MM.1S (cell line): ENCODE data around the gene ZNF564.

Experiments
- EZH2 ChIP-seq: fragments of 300-600 bp; sonication (generic); optimal IDR thresholded peaks from 2 replicates; pipeline ENCODE3; 2017; ENCODE audit warnings: low read depth, mild to moderate bottlenecking, antibody characterized with exemption, low read length, mixed read lengths
- TF ChIP-seq, protein P1 (sequence below): fragments of 300-600 bp; sonication (generic); IDR thresholded peaks from 2 replicates; pipeline ENCODE4 v1.5.1; 2016; ENCODE audit warnings: antibody characterized with exemption, low read length, mixed read lengths

DNA sequence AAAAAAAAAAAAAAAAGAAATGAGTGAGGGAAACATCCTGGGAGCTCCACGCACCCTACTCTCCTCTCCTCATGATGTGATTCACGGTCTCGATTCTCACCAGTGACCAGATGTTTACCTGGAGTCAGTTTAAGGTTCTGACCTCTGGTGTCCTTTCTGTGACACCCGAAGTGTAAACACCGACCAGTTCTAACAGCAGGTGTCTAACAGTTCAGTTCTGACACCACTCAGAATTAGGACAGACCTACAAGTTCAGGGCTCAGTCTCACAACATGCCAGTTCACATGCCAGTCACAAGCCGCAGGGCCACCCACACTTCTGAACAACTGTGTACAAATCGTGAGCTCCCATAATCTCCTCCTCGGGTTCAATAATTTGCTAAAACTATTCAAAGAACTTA, 6.0 kb downstream of the ZNF564 start:
- TF ChIP-seq, protein P1, sequence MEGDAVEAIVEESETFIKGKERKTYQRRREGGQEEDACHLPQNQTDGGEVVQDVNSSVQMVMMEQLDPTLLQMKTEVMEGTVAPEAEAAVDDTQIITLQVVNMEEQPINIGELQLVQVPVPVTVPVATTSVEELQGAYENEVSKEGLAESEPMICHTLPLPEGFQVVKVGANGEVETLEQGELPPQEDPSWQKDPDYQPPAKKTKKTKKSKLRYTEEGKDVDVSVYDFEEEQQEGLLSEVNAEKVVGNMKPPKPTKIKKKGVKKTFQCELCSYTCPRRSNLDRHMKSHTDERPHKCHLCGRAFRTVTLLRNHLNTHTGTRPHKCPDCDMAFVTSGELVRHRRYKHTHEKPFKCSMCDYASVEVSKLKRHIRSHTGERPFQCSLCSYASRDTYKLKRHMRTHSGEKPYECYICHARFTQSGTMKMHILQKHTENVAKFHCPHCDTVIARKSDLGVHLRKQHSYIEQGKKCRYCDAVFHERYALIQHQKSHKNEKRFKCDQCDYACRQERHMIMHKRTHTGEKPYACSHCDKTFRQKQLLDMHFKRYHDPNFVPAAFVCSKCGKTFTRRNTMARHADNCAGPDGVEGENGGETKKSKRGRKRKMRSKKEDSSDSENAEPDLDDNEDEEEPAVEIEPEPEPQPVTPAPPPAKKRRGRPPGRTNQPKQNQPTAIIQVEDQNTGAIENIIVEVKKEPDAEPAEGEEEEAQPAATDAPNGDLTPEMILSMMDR: no peak
- no peak for TF ChIP-seq EZH2
